HG03558 (cell line): ENCODE measurements around the gene SLCO3A1.
"Not testable (repeated sequence)": the region's sequence is repeated elsewhere in the genome, so short reads cannot be mapped to it uniquely, and the experiment has no call there.

ENCODE experiments used
- ATAC-seq: cut with Tn5 transposase; IDR thresholded peaks from one replicate; pipeline ENCODE4 v1.9.1; 2021; ENCODE audit warnings: moderate number of reproducible peaks; ENCODE audit not compliant: unreplicated experiment; ENCODE audit errors: extremely low read depth

The SLCO3A1 gene

DNA sequence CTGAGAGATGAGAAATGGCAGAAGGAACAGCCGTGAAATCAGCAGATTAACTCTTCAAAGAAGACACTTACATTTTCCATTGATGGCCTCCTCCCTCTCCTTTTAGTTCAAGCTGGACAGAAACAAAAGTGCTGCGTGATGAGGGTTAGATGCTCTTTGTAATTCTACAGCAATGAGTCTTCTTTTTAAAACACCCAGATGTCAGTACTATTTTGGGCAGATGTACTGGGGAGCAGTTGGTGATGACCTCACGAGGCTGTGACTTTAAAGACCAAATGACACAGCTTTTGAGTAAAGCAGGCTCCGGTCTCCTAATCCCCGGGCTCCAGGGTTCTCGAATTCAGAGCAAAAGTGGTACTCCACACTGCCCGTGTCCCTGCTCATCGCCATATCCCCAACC, 198.2 kb downstream of the SLCO3A1 start:
- ATAC-seq, result no peak

DNA sequence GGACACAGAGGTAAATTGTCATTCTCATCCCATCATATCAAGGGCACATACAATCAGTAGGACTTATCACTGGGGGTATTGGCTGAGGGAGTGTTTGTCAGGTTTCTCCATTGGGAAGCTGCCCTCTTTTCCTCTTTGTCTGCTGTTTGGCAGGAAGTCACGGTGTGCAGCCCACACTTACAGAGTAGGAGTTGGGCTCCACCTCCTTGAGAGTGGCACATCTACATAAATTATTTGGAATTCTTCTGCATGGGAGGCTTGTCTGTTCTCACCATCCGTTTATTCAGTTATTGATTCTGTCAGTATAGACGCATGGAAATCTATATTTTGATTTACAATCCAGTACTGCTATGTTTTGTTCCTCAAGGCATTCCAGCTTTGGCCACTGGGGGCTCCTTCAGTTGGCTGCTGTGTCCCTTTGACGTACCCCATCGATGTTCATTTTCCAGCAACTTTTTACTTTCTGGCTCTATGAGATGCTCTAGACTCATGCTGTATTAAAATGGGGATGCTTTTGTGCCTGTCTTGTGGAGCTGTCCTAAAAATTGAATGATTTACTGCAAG, 200.3 kb downstream of the SLCO3A1 start:
- ATAC-seq, result no peak

DNA sequence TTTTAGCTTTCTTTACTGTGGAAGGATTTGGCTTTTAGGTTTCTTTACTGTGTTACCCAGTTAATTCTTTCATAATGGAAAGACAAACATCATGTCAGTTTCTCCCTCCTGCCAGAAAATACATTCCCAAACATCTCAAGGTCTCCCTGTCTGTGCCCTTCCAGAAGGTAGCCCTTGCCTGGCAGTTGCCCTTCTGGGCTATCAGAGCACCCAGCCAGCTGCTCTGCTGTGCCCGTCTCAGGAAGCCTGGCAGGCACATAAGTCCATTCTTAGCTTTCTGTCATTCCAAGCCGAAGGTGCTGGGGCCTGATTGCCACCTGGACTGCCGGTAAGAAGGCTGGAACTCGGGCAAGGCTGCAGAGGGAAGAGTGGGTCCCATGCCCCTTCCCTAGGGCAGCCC, 203.4 kb downstream of the SLCO3A1 start:
- ATAC-seq, result no peak

DNA sequence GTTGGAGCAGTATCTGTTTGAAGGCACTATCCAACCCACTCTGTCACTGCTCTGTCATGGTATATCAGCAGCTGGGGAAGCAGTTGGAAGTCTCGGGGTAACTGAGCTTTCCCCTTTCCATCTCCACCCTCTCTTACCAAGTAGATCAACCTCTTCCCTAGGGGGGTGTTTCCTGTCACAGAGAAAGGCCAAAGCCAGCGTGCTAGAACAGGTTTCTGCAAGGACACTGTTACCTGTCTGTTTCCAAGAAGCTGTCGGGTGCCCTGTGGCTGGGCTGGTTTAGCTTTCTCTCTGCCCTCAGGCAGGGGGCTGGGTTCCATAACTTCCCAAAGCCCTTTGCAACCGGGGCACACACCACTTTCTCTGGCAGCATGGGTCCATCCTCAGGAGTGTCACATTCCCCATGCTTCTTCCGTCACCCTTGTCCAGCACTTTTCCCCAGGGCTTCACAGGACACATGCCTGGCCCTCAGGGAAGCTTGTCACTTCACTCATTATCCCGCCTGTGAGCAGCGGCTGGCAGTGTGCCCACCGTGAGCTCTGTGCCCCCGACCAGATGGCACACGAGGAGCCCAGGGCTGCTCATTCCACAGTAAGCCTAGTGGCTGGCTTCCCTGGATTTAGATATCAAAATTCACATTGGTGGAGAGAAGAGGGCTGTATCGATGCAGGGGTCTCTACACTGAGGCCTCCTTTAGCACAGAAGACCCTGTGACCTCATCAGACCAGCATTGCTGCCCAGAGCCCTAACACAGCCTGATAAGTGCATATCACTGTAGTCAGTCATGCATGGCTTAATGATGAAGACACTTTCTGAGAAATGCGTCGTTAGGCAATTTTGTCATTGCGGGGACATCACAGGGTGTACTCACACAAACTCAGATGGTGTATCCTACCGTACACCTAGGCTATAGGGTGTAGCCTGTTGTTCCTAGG, 205.8 kb downstream of the SLCO3A1 start:
- ATAC-seq, result no peak

DNA sequence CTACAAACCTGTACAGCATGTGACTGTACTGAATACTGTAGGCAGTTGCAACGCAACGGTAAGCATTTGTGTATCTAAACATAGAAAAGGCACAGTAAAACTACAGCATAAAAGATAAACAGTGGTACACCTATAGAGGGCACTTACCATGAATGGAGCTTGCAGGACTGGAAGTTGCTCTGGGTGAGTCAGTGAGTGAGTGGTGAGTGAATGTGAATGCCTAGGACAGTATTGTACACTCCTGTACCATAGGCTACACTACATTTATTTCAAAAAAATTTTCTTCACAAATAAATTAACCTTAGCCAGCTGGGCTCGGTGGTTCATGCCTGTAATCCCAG, 206.4 kb downstream of the SLCO3A1 start:
- not testable (repeated sequence) for ATAC-seq

DNA sequence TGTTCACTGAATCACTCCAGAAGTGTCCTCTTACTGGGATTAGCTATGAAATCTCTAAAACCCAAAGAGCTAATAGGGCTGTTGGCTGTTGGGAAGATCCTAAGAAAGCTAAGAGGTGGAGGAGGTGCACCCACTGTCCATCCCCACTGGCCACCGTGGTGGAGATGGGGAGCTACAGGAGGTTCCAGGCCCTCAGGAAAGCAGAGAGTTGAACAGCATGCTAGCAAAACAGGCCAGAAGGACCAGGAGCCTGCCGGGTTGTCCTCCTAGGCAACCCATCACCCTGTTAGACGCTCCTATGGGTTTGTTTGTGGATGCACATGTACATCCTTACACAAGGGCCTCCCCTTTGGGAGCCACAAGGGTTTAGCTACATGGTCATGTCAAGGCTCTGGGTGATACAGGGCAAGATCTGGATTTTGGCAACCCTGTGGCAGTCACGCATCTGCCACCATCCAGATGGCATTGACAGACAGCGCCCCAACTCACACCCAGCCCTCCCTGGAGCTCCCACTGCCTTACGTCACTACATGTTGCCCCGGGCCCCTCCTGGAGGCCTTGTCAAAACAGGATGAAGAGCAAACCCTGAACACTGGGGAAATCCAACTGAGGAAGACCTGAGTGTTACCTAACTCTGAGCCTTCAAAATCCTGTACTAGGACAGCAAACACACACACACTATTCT, 208.1 kb downstream of the SLCO3A1 start:
- ATAC-seq, result no peak

DNA sequence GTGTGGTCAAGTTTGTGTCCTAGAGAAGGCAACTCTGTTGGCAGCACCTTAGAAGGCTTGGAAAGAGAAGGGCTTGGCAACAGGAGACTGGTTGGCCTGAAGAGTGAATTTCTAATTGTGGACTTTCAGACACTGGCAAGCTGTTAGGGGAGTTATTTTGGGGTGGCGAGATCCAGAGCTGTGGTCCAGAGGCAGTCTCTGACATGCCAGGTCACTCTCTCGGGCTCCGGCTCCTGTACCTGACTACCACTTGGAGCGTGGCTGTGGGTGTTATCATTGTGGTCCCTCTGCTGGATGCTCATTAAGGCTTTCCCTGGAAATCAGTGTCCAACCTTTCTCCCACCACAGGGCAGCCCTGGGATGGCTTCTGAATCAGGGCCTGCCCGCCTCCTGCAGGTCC, 209.0 kb downstream of the SLCO3A1 start:
- no peak for ATAC-seq

DNA sequence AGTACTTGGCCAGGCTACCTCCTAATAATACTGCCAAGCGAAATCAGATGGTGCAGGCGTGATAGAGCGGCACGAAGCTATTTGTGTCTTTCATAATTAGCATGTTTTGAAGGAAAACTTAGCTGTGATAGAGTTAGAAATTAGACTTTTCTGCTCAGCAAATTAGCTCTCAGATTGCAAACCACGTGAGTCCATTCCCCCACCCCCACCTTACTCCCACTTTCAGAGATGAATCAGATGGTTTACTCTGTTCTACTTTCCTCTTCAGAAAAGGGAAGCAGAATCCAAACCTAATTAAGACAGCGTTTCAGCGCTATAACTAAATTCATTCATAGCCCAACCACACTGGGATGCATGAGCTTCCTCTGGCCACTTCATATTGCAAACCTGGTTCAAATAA, 214.6 kb downstream of the SLCO3A1 start:
- no peak for ATAC-seq

DNA sequence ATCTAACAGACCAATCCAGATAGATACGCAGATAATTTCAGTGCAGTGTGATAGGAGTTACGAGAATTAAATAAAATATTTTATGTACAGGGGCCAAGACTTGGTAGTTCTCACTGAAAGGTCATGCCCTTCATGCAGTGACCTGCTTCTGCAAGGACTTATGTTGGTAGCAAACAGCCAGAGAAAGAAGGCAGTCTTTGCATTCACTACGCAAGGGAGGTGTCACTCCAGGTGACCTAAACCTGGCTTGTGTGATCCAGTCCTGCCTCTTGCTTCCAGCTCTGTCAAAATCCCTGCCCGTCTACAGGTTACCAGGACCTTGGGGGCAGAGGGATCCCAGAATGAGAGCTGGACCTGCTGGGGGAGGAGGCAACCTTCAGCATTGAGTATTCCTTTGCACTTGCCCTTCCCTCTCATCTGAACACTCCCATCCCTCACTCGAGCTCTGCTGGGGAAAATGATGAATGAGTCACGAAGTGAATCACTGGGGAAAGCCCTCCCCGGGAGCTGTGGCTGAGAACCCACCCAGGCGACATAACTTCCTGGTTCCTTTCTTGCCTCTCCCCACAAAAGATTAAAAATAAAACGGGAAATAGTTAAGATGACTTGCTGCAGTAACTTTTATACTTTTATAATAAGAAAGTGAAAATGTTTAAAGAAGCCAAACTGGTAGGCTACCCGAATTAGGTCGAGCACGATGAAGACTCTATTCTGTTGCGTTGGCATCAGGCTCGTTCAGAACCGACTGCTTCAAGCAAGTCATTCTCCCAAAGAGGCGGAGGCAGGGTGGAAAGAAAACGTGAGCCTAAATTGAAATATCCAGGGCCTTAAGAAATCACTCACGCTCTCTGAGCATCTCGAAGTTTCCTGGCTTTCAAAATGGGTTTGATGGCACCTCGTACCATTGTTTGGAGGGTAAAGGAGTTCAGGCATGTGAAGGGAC, 216.1 kb downstream of the SLCO3A1 start:
- ATAC-seq, result peak; percentile 40

DNA sequence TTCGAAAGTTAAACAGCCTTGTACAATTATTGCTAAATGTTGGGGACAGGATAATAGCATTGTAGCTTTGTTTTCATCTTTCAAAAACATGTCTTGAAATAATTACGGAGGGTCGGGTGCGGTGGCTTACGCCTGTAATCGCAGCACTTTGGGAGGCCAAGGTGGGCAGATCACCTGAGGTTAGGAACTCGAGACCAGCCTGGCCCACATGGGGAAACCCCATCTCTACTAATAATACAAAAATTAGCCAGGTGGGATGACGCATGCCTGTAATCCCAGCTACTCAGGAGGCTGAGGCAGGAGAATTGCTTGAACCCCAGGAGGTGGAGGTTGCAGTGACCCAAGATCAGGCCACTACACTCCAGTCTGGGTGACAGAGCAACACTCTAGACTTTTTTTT, 216.7 kb downstream of the SLCO3A1 start:
- not testable (repeated sequence) for ATAC-seq

DNA sequence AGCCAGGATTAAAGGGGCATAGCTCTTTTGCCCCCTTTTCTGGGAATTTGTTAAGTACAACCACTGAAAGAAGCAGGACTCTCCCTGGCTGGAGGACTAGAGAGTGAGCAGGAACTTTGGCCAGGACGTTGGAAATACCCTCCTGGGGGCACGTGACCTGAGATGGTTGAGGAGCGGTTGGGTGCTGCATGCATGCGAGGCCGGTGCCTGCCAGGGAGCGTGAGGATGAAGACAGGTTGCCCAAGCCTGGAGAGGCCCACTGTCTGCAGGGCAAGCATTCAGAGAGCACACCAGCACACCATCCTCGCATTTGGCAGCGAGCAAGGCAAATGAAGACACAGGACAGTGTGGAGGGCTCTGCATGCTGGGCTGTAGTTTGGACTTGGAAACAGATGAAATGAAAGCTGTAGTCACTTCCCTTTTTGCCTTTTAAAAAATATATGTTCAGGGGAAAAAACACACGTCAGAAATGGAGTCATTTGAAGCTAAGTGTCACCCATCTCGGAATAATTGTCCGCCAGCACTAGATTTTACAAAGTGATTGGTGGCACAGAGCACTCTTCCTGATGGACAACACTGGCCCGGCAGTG, 217.6 kb downstream of the SLCO3A1 start:
- ATAC-seq, result no peak

DNA sequence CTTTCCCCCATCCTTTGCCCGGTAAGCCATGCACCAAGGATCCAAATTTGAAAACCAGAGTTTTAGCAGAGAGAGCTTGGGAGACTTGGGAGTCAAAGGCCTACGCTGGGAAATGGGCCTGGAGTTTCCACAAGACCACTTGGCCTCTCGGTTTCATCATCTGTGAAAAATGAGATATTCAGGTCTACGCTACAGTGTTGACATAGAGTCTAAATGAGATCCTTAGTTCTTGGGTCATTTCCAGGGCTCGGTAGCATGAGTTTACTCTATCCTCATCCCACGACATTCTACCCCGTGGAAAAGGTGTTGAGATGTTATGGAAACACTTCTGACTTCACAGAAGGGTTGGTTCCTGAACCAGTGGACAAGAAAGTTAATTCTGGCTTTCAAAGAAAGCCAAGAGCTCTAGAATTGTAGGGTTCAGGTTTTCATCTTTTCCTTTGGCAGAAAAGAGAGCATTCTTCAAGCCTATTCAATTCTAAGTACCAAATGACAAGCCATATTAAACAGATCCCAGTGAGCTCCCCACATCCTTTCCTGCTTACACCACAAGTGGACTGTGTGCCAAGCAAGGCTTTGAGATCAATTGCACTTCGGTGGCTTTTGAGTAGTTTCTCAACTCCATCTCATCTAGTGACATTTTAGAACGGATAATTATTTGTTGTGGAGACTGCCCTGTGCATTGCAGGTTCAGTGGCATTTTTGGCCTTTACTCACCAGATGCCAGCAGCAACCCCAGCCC, 219.7 kb downstream of the SLCO3A1 start:
- no peak for ATAC-seq

DNA sequence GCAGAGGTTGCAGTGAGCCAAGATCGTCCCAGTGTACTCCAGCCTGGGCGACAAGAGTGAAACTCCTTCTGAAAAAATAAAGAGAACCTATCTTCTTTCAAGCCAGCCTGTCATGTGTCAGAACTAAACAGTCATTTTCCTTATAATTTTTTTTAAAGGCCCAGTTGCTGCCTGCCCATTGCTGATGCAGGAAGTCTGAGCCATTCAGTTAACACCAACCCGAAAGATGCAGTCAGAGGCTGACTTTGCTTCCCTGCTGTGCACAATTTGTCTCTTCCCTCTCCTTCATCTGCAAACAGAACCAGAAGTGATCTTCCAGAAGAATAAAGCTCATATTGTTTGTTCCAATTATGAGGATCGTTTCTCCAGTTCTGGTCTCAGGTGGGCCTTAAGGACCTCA, 220.6 kb downstream of the SLCO3A1 start:
- no peak for ATAC-seq

DNA sequence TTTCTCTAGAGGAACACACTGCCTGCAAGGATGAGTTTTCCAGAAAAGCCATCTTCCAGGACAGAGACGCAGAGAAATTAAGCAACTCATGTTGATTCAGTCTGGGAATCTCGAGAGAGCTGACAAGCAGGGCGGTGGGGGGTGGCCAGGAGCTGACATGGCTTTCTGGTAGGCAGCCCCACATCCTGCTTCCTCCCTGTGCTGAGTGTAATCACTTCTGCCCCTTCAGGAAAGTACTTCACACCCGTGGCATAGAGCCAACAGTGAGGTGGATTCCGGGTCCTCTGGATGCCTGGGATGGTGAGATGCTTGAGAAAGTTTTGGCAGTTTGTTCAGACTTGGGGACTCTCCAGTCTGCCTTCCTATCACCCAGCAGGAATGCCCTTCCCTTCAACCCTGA, 221.1 kb downstream of the SLCO3A1 start:
- no peak for ATAC-seq

DNA sequence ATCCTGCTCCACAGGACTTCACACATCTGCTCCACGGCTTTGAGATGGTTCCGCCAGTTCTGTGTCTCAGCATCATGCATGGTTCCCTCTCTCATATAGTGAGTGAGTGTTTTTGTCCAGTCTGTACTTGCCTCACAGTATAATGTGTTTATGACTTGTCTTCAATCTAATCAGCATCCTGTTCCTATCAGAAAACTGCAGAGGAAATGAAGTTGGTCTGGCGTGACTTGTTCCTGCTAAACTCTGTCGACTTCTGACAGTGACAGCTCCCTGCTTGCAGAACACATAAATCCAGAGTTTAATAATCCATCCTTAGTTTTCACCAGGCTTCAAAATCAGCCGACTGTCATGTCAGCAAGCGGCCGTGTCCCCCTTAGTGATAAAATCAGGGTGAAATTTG, 222.3 kb downstream of the SLCO3A1 start:
- ATAC-seq, result no peak

DNA sequence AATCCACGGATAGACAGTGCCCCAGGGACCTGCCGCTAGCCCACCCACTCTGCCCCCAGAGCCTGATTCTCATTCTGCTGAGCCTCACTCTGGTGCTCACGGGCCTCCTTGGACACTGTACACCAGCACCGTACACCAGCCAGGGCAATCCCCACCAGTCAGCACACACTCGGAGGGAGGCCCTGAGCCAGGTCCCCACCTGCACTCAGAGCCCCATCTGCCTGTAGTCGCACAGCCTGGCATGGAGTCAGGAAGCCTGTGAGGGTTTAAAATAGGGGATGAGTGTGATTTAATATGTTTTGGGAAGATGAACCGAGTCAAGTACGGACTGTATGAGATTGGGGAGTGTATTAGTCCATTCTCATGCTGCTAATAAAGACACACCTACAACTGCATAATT, 223.0 kb downstream of the SLCO3A1 start:
- ATAC-seq, result no peak

DNA sequence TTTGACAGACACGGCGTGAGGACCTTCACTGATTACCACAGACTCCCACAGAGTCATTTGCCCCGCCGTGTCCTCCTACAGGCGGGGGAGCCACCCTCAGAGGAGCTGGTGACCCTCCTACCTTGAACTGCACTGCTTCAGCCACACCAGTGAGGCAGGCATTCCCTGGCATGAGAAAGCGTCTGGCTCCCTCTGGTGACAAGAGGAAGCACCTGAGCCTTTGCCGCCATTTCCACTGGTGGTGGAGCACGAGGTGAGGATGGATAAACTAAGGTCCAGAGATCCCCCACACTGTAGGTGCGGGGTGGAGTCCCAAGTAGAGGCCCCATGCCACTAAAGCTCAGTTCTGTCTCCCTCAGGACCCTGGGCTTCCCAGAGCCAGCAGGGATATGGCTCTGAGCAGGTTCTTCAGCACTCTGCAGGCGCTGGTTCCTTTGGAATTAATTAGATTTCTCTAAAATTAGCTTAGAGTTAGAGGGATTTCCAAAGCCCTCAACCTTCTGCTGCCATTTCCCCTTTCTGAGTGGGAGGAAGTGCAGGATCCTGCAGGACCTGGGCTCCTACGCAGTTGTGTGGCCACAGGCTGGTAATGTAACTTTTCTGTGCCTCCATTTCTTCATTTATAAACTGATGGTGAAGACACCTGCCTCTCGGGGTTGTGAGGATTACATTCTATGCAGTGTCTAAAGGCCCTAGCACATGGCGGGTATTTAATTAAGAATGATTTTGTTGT, 224.0 kb downstream of the SLCO3A1 start:
- ATAC-seq, result no peak

DNA sequence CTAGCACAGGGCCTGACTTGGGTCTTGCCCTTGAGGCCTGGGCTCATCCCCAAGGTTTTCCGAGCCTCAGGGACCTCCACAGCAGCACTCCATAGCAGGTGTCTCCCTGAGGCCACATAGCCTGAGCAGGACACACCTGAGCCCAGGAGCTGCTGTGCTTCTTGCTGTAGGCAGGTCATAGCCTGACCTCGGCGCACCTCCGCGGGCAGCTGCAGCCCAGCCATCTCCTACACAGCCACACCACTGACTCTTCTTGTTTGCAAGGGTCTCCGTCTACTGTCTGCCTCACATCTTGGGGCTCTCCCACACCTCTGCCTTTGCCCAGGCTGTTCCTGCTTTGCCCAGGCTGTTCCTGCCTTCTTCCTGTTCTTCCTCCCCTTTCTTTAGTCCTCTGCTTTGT, 224.8 kb downstream of the SLCO3A1 start:
- ATAC-seq, result no peak

DNA sequence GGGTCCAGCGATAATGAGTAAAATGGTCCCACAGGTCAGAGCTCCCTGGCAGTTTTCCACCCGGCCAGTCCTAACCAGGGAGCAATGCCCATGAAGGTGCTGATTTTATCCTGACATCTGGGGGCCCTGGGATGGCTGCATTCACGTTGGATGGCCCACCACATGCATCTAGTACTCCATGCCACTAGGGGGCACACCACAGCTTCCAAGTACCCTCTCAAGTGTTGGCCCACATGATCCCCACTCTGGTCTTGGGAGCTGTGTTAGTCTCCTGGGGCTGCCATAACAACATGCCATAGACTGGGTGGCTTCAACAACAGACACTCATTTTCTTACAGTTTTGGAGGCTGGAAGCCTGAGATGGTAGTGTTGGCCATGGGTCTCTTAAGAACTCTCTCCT, 225.5 kb downstream of the SLCO3A1 start:
- ATAC-seq, result no peak
